Renal cortical epithelial cell (primary cell): ENCODE results near the gene SLC25A12. TPM values are rescaled to one million over a fixed set of nuclear protein-coding genes. Genes with fewer than 3 reads are reported as not detected.
"Not testable (repeated sequence)": the region's sequence is repeated elsewhere in the genome, so short reads cannot be mapped to it uniquely, and the experiment has no call there.

Source experiments
- DNase-seq: peaks from one replicate; pipeline ENCODE4 v3.0.0-alpha.2; 2011; ENCODE audit warnings: low read depth
- total RNA-seq: library from RNA; depleted of rRNA; stranded (reverse); fragments of >200 nt; gene quantifications from 2 replicates; pipeline ENCODE4 v1.2.3, GENCODE V29; 2014

The SLC25A12 gene
- total RNA-seq, 1 donor from 2014 or later = 17.3 TPM

DNA sequence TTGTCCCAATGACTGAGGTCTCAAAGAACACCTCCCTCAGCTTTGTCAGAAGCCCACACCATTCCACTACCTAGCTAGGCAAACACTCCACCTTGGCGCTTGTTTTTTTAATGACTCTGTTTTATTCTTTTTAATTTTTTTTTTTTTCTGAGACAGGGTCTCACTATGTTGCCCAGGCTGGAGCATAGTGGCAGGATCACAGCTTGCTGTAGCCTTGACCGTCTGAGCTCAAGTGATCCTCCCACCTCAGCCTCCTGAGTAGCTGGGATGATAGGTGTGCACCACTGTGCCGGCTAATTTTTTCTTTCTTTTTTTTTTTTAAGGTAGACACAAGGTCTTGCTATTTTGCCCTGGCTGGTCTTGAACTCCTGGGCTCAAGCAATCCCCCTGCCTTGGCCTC is 101.9 kb downstream of the SLC25A12 start:
- DNase-seq = no peak

GRCh38 chr2:171791361-171791760 is 102.7 kb downstream of the SLC25A12 start:
- DNase-seq = no peak

DNA sequence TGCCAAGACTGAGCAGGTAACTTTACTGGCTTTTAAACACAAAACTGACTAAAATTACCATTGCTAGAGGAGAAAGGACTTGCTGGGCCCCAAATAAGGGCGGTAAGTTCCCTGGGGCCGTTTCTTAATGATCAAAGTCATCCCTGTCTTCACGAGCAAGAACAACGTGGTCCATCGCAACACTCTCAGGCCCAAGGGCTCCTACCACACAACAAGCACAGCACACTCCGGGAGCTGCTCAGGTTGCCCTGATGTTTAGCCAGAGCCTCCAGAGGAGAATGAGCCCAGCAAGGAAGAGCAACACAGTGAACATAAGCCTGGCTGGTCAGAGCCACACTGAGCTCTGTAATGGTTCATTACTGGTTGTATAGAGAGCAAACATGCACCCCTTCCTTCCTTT is 104.1 kb downstream of the SLC25A12 start:
- no peak for DNase-seq

- no peak for DNase-seq
Measured at GRCh38 chr2:171788316-171788993, 105.6 kb downstream of the SLC25A12 start.

- DNase-seq = no peak
Measured at GRCh38 chr2:171787333-171788072, 106.5 kb downstream of the SLC25A12 start.

DNA sequence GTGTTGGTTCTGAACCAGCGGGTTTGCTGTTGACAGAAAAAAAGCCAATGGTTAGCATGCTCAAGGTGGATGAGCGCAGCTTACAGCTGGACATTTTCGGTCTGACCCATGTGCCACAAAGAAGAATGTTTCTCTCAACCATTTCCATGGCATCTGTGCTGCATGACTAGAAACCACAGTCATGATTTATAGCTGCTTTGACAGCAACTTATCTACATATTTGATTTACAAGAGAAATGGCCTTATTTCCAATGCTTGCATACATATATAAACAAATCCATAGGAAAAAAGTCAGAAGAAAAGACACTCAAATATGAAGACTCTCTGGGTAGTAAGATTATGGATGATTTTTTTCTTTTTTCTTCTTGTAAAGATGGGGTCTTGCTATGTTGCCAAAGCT is 108.6 kb downstream of the SLC25A12 start:
- no peak for DNase-seq

- DNase-seq = no peak
Measured at GRCh38 chr2:171778515-171778914, 115.5 kb downstream of the SLC25A12 start.

GRCh38 chr2:171774581-171774980 is 119.5 kb downstream of the SLC25A12 start:
- DNase-seq = not testable (repeated sequence)

- no peak for DNase-seq
Measured at GRCh38 chr2:171772373-171772772, 121.7 kb downstream of the SLC25A12 start.

GRCh38 chr2:171771463-171771862 is 122.6 kb downstream of the SLC25A12 start:
- no peak for DNase-seq

DNA sequence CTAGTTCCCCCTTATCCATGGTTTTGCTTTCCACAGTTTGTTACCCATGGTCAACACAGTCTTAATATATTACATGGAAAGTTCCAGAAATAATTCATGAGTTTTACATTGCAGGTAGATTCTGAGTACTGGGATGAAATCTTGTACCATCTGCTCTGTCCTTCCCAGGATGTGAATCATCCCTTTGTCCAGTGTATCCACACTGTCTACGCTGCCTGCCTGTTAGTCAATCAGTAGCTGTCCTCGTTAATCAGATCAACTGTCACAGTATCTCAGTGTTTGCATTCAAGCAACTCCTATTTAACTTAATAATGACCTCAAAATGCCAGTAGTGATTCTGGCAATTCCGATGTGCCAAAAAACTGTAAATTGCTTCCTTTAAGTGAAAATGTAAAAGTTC is 130.4 kb downstream of the SLC25A12 start:
- peak; percentile 43 for DNase-seq

DNA sequence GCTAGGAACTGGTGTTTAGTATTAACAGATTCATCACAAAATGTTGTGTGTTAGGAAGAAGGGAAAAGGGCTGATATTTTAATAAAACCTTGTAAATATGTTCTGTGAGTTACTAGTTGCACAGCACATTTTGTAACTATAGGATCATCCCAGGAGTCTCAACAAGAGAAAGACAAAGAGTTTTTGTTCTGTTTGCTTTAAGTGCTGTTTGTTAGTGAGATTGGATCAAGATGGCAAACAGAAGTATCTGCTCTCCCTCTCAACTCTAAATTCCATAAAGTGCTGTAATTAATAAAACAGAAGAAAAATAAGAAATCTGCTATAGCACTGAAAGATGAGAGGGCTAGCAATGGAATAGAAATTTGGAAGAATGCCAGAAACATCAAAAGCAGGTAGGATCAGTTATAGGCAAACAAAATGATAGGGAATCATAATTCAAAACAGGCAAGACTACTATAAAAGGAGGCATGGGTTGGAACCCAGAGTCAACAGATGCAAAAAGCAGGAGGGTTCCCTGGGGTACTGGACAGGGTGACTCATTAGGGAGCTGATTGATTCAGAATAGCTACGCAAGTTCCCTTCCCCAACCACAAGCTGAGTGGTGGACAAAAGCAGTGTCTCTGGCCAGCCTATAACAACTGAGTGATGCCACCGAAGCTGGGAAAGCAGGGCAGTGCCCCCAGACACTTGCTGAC is 131.0 kb downstream of the SLC25A12 start:
- DNase-seq = peak; percentile 26

- DNase-seq = peak; percentile 9
Measured at GRCh38 chr2:171761176-171761575, 132.9 kb downstream of the SLC25A12 start.

DNA sequence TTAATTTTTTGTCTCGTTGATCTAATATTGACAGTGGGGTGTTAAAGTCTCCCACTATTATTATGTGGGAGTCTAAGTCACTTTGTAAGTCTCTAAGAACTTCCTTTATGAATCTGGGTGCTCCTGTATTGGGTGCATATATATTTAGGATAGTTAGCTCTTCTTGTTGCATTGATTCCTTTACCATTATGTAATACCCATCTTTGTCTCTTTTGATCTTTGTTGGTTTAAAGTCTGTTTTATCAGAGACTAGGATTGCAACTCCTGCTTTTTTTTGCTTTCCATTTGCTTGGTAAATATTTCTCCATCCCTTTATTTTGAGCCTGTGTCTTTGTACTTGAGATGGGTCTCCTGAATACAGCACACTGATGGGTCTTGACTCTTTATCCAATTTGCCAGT is 135.3 kb downstream of the SLC25A12 start:
- DNase-seq = not testable (repeated sequence)

DNA sequence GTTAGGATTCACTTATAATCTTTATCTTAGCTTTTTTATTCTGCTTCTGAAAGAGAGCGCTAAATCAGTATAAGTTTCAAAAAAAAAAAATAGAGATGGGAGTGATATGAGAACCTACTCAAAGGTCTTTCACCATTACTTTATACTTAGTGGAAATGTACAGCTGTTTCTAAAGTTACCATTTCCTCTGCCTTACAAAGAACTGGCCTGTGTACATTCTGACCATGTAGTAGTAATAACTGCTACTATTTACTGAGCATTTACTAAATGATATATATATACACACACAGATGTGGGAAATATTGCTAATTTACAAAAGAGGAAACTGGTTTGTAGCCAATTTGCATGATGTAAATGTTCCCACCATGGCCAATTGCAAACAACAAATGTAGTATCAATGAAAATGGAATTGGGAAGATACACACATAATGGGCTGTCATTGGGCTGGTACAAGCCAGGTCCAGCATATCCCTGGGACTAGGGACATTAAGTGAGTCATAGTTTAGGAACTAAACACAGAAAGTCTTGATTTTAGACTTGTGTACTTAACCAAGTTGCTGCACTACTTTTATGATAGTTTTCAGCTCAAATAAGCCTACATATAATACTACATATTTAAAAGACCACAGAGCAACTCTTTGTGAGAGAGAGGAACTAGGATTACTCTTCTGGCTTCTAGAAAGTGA is 139.6 kb downstream of the SLC25A12 start:
- DNase-seq = peak; percentile 42

- DNase-seq = no peak
Measured at GRCh38 chr2:171747371-171747770, 146.7 kb downstream of the SLC25A12 start.

- DNase-seq = no peak
Measured at GRCh38 chr2:171745806-171746205, 148.2 kb downstream of the SLC25A12 start.

- DNase-seq = no peak
Measured at GRCh38 chr2:171745141-171745540, 148.9 kb downstream of the SLC25A12 start.

DNA sequence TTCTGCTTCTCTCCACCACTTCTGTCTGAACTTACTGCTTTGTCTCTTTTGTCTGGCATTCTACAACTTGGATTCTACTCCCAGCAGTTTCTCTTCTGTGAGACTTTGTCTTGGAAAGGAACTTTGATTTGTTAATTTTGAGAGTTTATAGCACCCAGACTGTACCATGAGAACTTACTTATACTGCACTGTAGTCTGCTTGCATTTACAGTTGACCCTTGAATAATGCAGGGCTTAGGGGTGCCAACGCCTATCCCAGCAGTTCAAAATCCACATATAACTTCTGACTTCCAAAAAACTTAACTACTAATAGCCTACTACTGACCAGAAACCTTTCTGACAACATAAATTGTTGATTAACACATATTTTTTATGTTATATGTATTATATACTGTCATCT is 151.3 kb downstream of the SLC25A12 start:
- no peak for DNase-seq

GRCh38 chr2:171741189-171741588 is 152.9 kb downstream of the SLC25A12 start:
- peak; percentile 60 for DNase-seq

DNA sequence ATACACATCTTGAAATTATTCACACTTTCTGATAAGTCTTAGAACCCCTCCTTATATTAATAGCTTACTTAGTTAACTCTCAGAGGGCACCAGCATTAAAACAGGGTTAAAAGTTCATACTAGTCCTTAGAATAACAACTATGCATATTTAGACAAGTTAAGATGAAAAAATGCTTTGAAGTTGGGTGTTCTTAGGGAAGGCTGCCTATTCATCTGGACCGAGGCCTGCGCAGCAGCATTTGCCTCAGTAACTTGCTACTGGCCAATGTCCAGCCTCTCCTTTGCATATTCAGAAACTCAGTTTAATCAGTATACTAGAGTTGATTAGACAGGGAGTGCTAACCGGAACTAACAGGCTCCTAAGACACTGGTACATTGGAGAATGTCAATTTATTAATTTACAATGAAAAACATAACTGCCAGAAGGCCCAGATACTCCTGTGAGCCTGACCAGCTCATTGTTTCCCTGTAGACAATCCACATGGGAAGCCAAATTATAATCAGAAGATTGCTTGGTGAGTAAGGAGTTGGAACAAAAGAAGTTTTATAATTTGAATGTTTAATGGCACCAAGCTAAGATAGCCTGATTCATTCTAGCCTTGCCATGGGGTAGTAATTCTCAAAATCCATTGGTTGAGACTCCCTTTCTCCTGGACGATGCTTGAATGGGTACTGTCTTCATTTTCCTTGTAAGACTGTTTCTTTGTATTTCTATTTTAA is 157.9 kb downstream of the SLC25A12 start:
- peak; percentile 75 for DNase-seq
